Naive thymus-derived CD8-positive, alpha-beta T cell (primary cell): ENCODE measurements around the gene DPY19L2. TPM values are rescaled to one million over a fixed set of nuclear protein-coding genes. Genes with fewer than 3 reads are reported as not detected.
"Not testable (repeated sequence)": the region's sequence is repeated elsewhere in the genome, so short reads cannot be mapped to it uniquely, and the experiment has no call there.

Experiments used
- ATAC-seq, 2 donors: fragments of 150-1000 bp; cut with Tn5 transposase in 1 of 2; sonication (Bioruptor Pico), chemical (Tn5 transposase) in 1 of 2; 1 replicate in 1 of 2; 2 replicates in 1 of 2; pipeline ENCODE4 v1.10.0; 2021; ENCODE audit warnings: mild to moderate bottlenecking in 2 of 2, moderate library complexity in 2 of 2
- POLR2A ChIA-PET: fragments of 350-600 bp; sonication (Branson Sonifier 250); formaldehyde crosslinking; loops from one replicate; lab custom pipeline; 2021; ENCODE audit warnings: antibody characterized with exemption; lab: Charles Lee
- DNase-seq, 10 donors: peaks; one replicate each; pipeline versions ENCODE4 v3.0.0 to v3.0.0-alpha.2; 2020 to 2022
- H3K27ac Mint-ChIP-seq, 10 donors: one replicate each; pipeline ENCODE4 v1.8.0; 2020 to 2022; ENCODE audit warnings: mild to moderate bottlenecking in 10 of 10, mixed read lengths in 10 of 10, moderate library complexity in 4 of 10, inconsistent platforms in 1 of 10
- H3K27me3 Mint-ChIP-seq, 5 donors: one replicate each; pipeline ENCODE4 v1.8.0; 2021 to 2022; ENCODE audit warnings: mixed read lengths in 5 of 5
- H3K36me3 Mint-ChIP-seq, 3 donors: one replicate each; pipeline ENCODE4 v1.8.0; 2020 to 2022; ENCODE audit warnings: mixed read lengths in 3 of 3, mild to moderate bottlenecking in 2 of 3, inconsistent platforms in 1 of 3
- H3K4me1 Mint-ChIP-seq, 4 donors: one replicate each; pipeline ENCODE4 v1.8.0; 2021 to 2022; ENCODE audit warnings: mixed read lengths in 4 of 4
- H3K4me3 Mint-ChIP-seq, 10 donors: one replicate each; pipeline ENCODE4 v1.8.0; 2020 to 2022; ENCODE audit warnings: mild to moderate bottlenecking in 10 of 10, mixed read lengths in 10 of 10, moderate library complexity in 6 of 10, inconsistent platforms in 1 of 10
- H3K9me3 Mint-ChIP-seq, 9 donors: one replicate each; pipeline ENCODE4 v1.8.0; 2020 to 2022; ENCODE audit warnings: mixed read lengths in 9 of 9, mild to moderate bottlenecking in 3 of 9, inconsistent platforms in 1 of 9, moderate library complexity in 1 of 9
- polyA plus RNA-seq, 3 donors: library from polyadenylated mRNA; unstranded; fragments of 300-500 nt; fragmentation: Illumina TruSeq; gene quantifications; one replicate each; pipeline ENCODE4 v1.2.3, GENCODE V29; 2021
- total RNA-seq, 8 experiments: library from RNA in 2 of 8; stranded (reverse) in 2 of 8; gene quantifications; one replicate each; pipeline ENCODE4 v1.2.3 and lab custom pipeline; 2021 to 2026

DPY19L2 gene
- total and polyA plus RNA-seq, 5 experiments from 2014 or later, result 0.47 to 16.7 (median 0.72) TPM

- H3K9me3 Mint-ChIP-seq, ATAC-seq, H3K27ac Mint-ChIP-seq, H3K4me3 Mint-ChIP-seq, POLR2A ChIA-PET, H3K27me3 Mint-ChIP-seq, H3K4me1 Mint-ChIP-seq, DNase-seq, H3K36me3 Mint-ChIP-seq: not testable (repeated sequence)
Measured at GRCh38 chr12:63689141-63689540, 20.8 kb upstream of the DPY19L2 start.

GRCh38 chr12:63686623-63687022, 18.3 kb upstream of the DPY19L2 start:
- H3K9me3 Mint-ChIP-seq, DNase-seq, H3K4me1 Mint-ChIP-seq, H3K27me3 Mint-ChIP-seq, H3K27ac Mint-ChIP-seq, H3K4me3 Mint-ChIP-seq, ATAC-seq, H3K36me3 Mint-ChIP-seq: not testable (repeated sequence)
- POLR2A ChIA-PET, result interaction anchor here (0.6 kb wide), 1 partner anchor 170 kb away, joined by 3 read pairs; no protein-coding TSS in a partner anchor

- H3K4me3 Mint-ChIP-seq, H3K27ac Mint-ChIP-seq, POLR2A ChIA-PET, H3K9me3 Mint-ChIP-seq, DNase-seq, ATAC-seq, H3K27me3 Mint-ChIP-seq, H3K36me3 Mint-ChIP-seq, H3K4me1 Mint-ChIP-seq: not testable (repeated sequence)
Measured at GRCh38 chr12:63685789-63686188, 17.5 kb upstream of the DPY19L2 start.

- H3K36me3 Mint-ChIP-seq, DNase-seq, POLR2A ChIA-PET, H3K27ac Mint-ChIP-seq, ATAC-seq, H3K4me3 Mint-ChIP-seq, H3K9me3 Mint-ChIP-seq, H3K4me1 Mint-ChIP-seq: not testable (repeated sequence)
- peaks cover 0 to 10% (median 5%) of the 10 kb centered on the region in 5 donors for H3K27me3 Mint-ChIP-seq
Measured at GRCh38 chr12:63682617-63683016, 14.3 kb upstream of the DPY19L2 start.

GRCh38 chr12:63680758-63681157, 12.5 kb upstream of the DPY19L2 start:
- ATAC-seq, H3K27ac Mint-ChIP-seq, H3K36me3 Mint-ChIP-seq, DNase-seq, POLR2A ChIA-PET, H3K4me1 Mint-ChIP-seq, H3K4me3 Mint-ChIP-seq, H3K9me3 Mint-ChIP-seq: not testable (repeated sequence)
- H3K27me3 Mint-ChIP-seq, result peaks cover 0 to 10% (median 5%) of the 10 kb centered on the region in 5 donors

GRCh38 chr12:63672550-63672949, 4.3 kb upstream of the DPY19L2 start:
- not testable (repeated sequence) for H3K4me3 Mint-ChIP-seq, H3K9me3 Mint-ChIP-seq, H3K27ac Mint-ChIP-seq

GRCh38 chr12:63669936-63670335, 1.6 kb upstream of the DPY19L2 start:
- H3K27ac Mint-ChIP-seq, result peak overlapping the region in 4 of 10 donors; percentile 13 to 88 (median 37)
- DNase-seq, H3K9me3 Mint-ChIP-seq, POLR2A ChIA-PET, H3K36me3 Mint-ChIP-seq, ATAC-seq: not testable (repeated sequence)
- peak overlapping the region; percentile 88 to 96 (median 94) for H3K4me3 Mint-ChIP-seq
- H3K27me3 Mint-ChIP-seq, result peaks cover 0 to 14% (median 3%) of the 10 kb centered on the region in 5 donors
- H3K4me1 Mint-ChIP-seq, result peaks cover 14 to 35% (median 28%) of the 10 kb centered on the region in 4 donors

More at GRCh38 chr12:63672550-63672949, 4.3 kb upstream of the DPY19L2 start:
- ATAC-seq, H3K36me3 Mint-ChIP-seq, POLR2A ChIA-PET: not testable (repeated sequence)
- Mint-ChIP-seq H3K27me3 (peaks cover 0 to 11% (median 3%) of the 10 kb centered on the region in 5 donors), H3K4me1 (peaks cover 10 to 21% (median 18%) of the 10 kb centered on the region in 4 donors)
- peak in 2 of 10 donors; percentile 12 to 13 for DNase-seq

- H3K36me3 Mint-ChIP-seq, ATAC-seq, DNase-seq, H3K9me3 Mint-ChIP-seq: not testable (repeated sequence)
- H3K4me3 Mint-ChIP-seq, result peak overlapping the region; percentile 88 to 96 (median 94)
- H3K4me1 Mint-ChIP-seq, result peaks cover 14 to 35% (median 30%) of the 10 kb centered on the region in 4 donors
- POLR2A ChIA-PET, result interaction anchor here (1.1 to 1.3 kb wide), 2 partner anchors 109 to 115 kb away, joined by 4 read pairs; no protein-coding TSS in a partner anchor
- H3K27ac Mint-ChIP-seq, result peak overlapping the region in 8 of 10 donors; percentile 57 to 93 (median 86)
- peaks cover 0 to 14% (median 3%) of the 10 kb centered on the region in 5 donors for H3K27me3 Mint-ChIP-seq
Measured at GRCh38 chr12:63669427-63669826, 1.1 kb upstream of the DPY19L2 start.

GRCh38 chr12:63668800-63669365, 590 bp upstream of the DPY19L2 start:
- ATAC-seq, result peak; percentile 7 to 68
- peak overlapping the region; percentile 88 to 96 (median 94) for H3K4me3 Mint-ChIP-seq
- not testable (repeated sequence) for H3K9me3 Mint-ChIP-seq, H3K36me3 Mint-ChIP-seq, DNase-seq
- H3K27ac Mint-ChIP-seq, result peak overlapping the region; percentile 57 to 93 (median 83)
- H3K27me3 Mint-ChIP-seq, result peaks cover 0 to 14% (median 3%) of the 10 kb centered on the region in 5 donors
- peaks cover 14 to 35% (median 30%) of the 10 kb centered on the region in 4 donors for H3K4me1 Mint-ChIP-seq
- POLR2A ChIA-PET, result interaction anchor here (1.1 to 1.8 kb wide), 4 partner anchors 109 to 553 kb away, joined by 3 to 9 read pairs (median 4); partner anchors contain the start of gene KICS2

- DNase-seq, H3K4me3 Mint-ChIP-seq, ATAC-seq, H3K27ac Mint-ChIP-seq, H3K9me3 Mint-ChIP-seq, H3K27me3 Mint-ChIP-seq, POLR2A ChIA-PET, H3K36me3 Mint-ChIP-seq: not testable (repeated sequence)
- peaks cover 9 to 25% (median 14%) of the 10 kb centered on the region in 4 donors for H3K4me1 Mint-ChIP-seq
Measured at GRCh38 chr12:63663005-63663404, 5.3 kb downstream of the DPY19L2 start.

GRCh38 chr12:63658501-63658900, 9.8 kb downstream of the DPY19L2 start:
- POLR2A ChIA-PET, result not testable (repeated sequence)

GRCh38 chr12:63656407-63656806, 11.9 kb downstream of the DPY19L2 start:
- POLR2A ChIA-PET, ATAC-seq, H3K9me3 Mint-ChIP-seq, H3K27ac Mint-ChIP-seq, H3K4me1 Mint-ChIP-seq, H3K36me3 Mint-ChIP-seq, H3K4me3 Mint-ChIP-seq, H3K27me3 Mint-ChIP-seq, DNase-seq: not testable (repeated sequence)

More at GRCh38 chr12:63658501-63658900, 9.8 kb downstream of the DPY19L2 start:
- not testable (repeated sequence) for H3K36me3 Mint-ChIP-seq, ATAC-seq, H3K27me3 Mint-ChIP-seq, H3K4me3 Mint-ChIP-seq, DNase-seq, H3K27ac Mint-ChIP-seq, H3K9me3 Mint-ChIP-seq, H3K4me1 Mint-ChIP-seq

- H3K27me3 Mint-ChIP-seq, POLR2A ChIA-PET, H3K4me1 Mint-ChIP-seq, H3K36me3 Mint-ChIP-seq, H3K27ac Mint-ChIP-seq, H3K9me3 Mint-ChIP-seq, H3K4me3 Mint-ChIP-seq, DNase-seq, ATAC-seq: not testable (repeated sequence)
Measured at GRCh38 chr12:63655543-63656257, 12.6 kb downstream of the DPY19L2 start.
